GM12801 (cell line): ENCODE measurements around the gene FBXO38.

Experiments used
- CTCF ChIP-seq: IDR thresholded peaks from one replicate; pipeline ENCODE4 v1.5.1; 2011; ENCODE audit warnings: control low read depth; ENCODE audit not compliant: insufficient read length; ENCODE audit errors: extremely low read depth

The FBXO38 gene

GRCh38 chr5:148385094-148385493 lies 1.3 kb downstream of the FBXO38 start:
- no peak for TF ChIP-seq CTCF

GRCh38 chr5:148386041-148386440 lies 2.3 kb downstream of the FBXO38 start:
- no peak for TF ChIP-seq CTCF

GRCh38 chr5:148387325-148387724 lies 3.6 kb downstream of the FBXO38 start:
- TF ChIP-seq CTCF: no peak

- no peak for TF ChIP-seq CTCF
Observed at GRCh38 chr5:148388696-148389095, 4.9 kb downstream of the FBXO38 start.

GRCh38 chr5:148390914-148391313 lies 7.2 kb downstream of the FBXO38 start:
- no peak for TF ChIP-seq CTCF

GRCh38 chr5:148391422-148391821 lies 7.7 kb downstream of the FBXO38 start:
- TF ChIP-seq CTCF: no peak

GRCh38 chr5:148393390-148393741 lies 9.6 kb downstream of the FBXO38 start:
- TF ChIP-seq CTCF: no peak

- TF ChIP-seq CTCF: no peak
Observed at GRCh38 chr5:148394587-148395019, 10.8 kb downstream of the FBXO38 start.
